HEK293 (cell line): Measurements from ENCODE around the gene BICD1.

Experiments
- ATF2 ChIP-seq: fragments of 450-650 bp; formaldehyde crosslinking; IDR thresholded peaks from 2 replicates; pipeline ENCODE4 v1.5.1; 2016; ENCODE audit warnings: missing biosample characterization, missing genetic modification characterization, low read depth
- CTCF ChIP-seq: fragments of 450-650 bp; formaldehyde crosslinking; IDR thresholded peaks from 2 replicates; pipeline ENCODE4 v1.5.1; 2016; ENCODE audit warnings: missing biosample characterization, missing genetic modification characterization
- ELK4 ChIP-seq: IDR thresholded peaks from 2 replicates; pipeline ENCODE4 v1.6.1; 2011; ENCODE audit warnings: mild to moderate bottlenecking, low read depth, low read length, borderline replicate concordance
- MEIS1 ChIP-seq: sonication (generic); formaldehyde crosslinking; IDR thresholded peaks from 2 replicates; pipeline ENCODE4 v1.8.1; 2022; ENCODE audit warnings: missing genetic modification reagents, mild to moderate bottlenecking, borderline replicate concordance
- OSR2 ChIP-seq: fragments of 450-650 bp; formaldehyde crosslinking; IDR thresholded peaks from 2 replicates; pipeline ENCODE4 v1.5.1; 2016; ENCODE audit warnings: missing biosample characterization, missing genetic modification characterization
- PRDM2 ChIP-seq: fragments of 450-650 bp; formaldehyde crosslinking; IDR thresholded peaks from 2 replicates; pipeline ENCODE4 v1.5.1; 2016; ENCODE audit warnings: missing biosample characterization, missing genetic modification characterization, borderline replicate concordance
- SCRT1 ChIP-seq: fragments of 450-650 bp; formaldehyde crosslinking; IDR thresholded peaks from 2 replicates; pipeline ENCODE4 v1.5.1; 2016; ENCODE audit warnings: missing biosample characterization, missing genetic modification characterization, borderline replicate concordance
- ZBTB10 ChIP-seq: fragments of 450-650 bp; formaldehyde crosslinking; IDR thresholded peaks from 2 replicates; pipeline ENCODE4 v1.5.1; 2016; ENCODE audit warnings: missing biosample characterization, missing genetic modification characterization
- ZBTB44 ChIP-seq: fragments of 450-650 bp; IDR thresholded peaks from 2 replicates; pipeline ENCODE4 v1.5.1; 2018; ENCODE audit warnings: missing biosample characterization, mild to moderate bottlenecking, missing genetic modification characterization
- ZNF175 ChIP-seq: fragments of 450-650 bp; formaldehyde crosslinking; IDR thresholded peaks from 2 replicates; pipeline ENCODE4 v1.5.1; 2016; ENCODE audit warnings: missing biosample characterization, missing genetic modification characterization
- ZNF501 ChIP-seq: fragments of 450-650 bp; formaldehyde crosslinking; IDR thresholded peaks from 2 replicates; pipeline ENCODE4 v1.5.1; 2016; ENCODE audit warnings: missing biosample characterization, missing genetic modification characterization
- ZNF626 ChIP-seq: fragments of 450-650 bp; sonication (Bioruptor Pico); formaldehyde crosslinking; IDR thresholded peaks from 2 replicates; pipeline ENCODE4 v1.5.1; 2018; ENCODE audit warnings: missing biosample characterization, missing genetic modification characterization, inconsistent platforms
- ZSCAN18 ChIP-seq: fragments of 450-650 bp; formaldehyde crosslinking; IDR thresholded peaks from 2 replicates; pipeline ENCODE4 v1.5.1; 2016; ENCODE audit warnings: missing biosample characterization, missing genetic modification characterization

- TF ChIP-seq CTCF (tag by site-specific recombination) (no peak), ZBTB10 (no peak), SCRT1 (tag by site-specific recombination) (no peak), ATF2 (tag by site-specific recombination) (no peak), ELK4 (no peak), ZNF501 (tag by site-specific recombination) (no peak), PRDM2 (tag by site-specific recombination) (no peak), ZSCAN18 (tag by site-specific recombination) (no peak), OSR2 (tag by site-specific recombination) (no peak), MEIS1 (CRISPR knock-in tag) (no peak), ZBTB44 (tag by site-specific recombination) (no peak), ZNF626 (tag by site-specific recombination) (no peak), ZNF175 (tag by site-specific recombination) (no peak)
These were observed 18.0 kb downstream of the BICD1 start for GRCh38 chr12:32124637-32125036.
